ENCODE measurements around the gene RELCH.

Gene RELCH

GRCh38 chr18:62264984-62265383, 77.9 kb downstream of the RELCH start:
- DNase-seq = no peak

- no peak for DNase-seq
Measured at GRCh38 chr18:62277045-62277444, 90.0 kb downstream of the RELCH start.

- DNase-seq = no peak
Measured at GRCh38 chr18:62279561-62279960, 92.5 kb downstream of the RELCH start.

- DNase-seq = no peak
Measured at GRCh38 chr18:62280058-62280457, 93.0 kb downstream of the RELCH start.

GRCh38 chr18:62280786-62281185, 93.7 kb downstream of the RELCH start:
- DNase-seq = no peak

- DNase-seq = no peak
Measured at GRCh38 chr18:62281684-62282083, 94.6 kb downstream of the RELCH start.

GRCh38 chr18:62282188-62282629, 95.2 kb downstream of the RELCH start:
- no peak for DNase-seq

- DNase-seq = no peak
Measured at GRCh38 chr18:62284637-62285036, 97.6 kb downstream of the RELCH start.

GRCh38 chr18:62285281-62285680, 98.2 kb downstream of the RELCH start:
- DNase-seq = no peak

- DNase-seq = no peak
Measured at GRCh38 chr18:62287781-62288664, 101.0 kb downstream of the RELCH start.

- DNase-seq = no peak
Measured at GRCh38 chr18:62288665-62289008, 101.6 kb downstream of the RELCH start.

- no peak for DNase-seq
Measured at GRCh38 chr18:62289047-62289446, 102.0 kb downstream of the RELCH start.

- no peak for DNase-seq
Measured at GRCh38 chr18:62294073-62294472, 107.0 kb downstream of the RELCH start.

GRCh38 chr18:62300359-62300963, 113.4 kb downstream of the RELCH start:
- no peak for DNase-seq

- DNase-seq = no peak
Measured at GRCh38 chr18:62301322-62301721, 114.3 kb downstream of the RELCH start.

GRCh38 chr18:62312851-62313250, 125.8 kb downstream of the RELCH start:
- DNase-seq = no peak

GRCh38 chr18:62318228-62319180, 131.4 kb downstream of the RELCH start:
- DNase-seq = no peak

- DNase-seq = peak; percentile 16
Measured at GRCh38 chr18:62321201-62321600, 134.1 kb downstream of the RELCH start.

- peak; percentile 13 for DNase-seq
Measured at GRCh38 chr18:62323483-62324180, 136.6 kb downstream of the RELCH start.

GRCh38 chr18:62324181-62324828, 137.2 kb downstream of the RELCH start:
- no peak for DNase-seq

- DNase-seq = peak; percentile 71
Measured at GRCh38 chr18:62324917-62325805, 138.1 kb downstream of the RELCH start, which contains the start of gene TNFRSF11A. Gene TNFRSF11A (plus strand): TSS chr18:62325310. CDS start chr18:62325353, 43 bp downstream.

Measured in NCI-H82 (cell line).